ENCODE measurements around the gene SLC13A2.

DNA sequence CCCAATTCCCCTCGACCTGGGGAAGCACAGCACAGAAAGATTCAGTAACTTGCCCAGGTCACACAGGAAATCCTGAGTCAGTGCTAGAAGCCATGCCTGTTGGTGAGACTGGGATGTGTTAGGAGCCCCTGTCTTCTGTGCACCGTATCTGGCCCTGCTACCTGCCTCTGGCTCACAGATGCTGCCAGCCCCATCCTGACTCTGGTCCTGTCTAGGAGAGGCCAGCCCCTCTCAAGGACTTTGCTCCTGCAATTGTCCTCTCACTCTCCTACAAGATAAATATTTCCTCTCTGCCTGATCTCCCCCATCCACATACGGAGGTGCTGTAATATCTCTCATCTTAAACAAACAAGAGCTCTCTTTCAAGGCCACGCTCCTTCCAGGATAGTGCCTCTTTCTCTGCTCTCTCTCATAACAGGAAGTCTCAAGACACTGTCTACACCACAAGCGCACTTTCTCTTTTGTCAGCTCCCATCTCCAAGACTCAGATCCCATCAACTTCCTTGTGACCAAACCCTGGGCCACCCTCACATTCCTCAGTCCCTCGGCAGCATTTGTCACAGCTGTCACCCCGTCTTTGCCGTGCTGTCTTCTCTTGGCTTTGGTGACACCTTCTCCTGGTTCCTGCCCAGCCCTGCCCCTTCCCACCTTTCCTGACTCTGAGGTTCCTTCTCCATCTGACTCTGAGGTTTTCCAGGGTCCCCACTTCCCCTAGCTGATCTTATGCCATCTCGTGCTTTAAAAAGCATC, 1.9 kb downstream of the SLC13A2 start:
- no peak for TF ChIP-seq POLR2A (IDR thresholded peaks at IDR 0.05)
- TF ChIP-seq, protein P1, sequence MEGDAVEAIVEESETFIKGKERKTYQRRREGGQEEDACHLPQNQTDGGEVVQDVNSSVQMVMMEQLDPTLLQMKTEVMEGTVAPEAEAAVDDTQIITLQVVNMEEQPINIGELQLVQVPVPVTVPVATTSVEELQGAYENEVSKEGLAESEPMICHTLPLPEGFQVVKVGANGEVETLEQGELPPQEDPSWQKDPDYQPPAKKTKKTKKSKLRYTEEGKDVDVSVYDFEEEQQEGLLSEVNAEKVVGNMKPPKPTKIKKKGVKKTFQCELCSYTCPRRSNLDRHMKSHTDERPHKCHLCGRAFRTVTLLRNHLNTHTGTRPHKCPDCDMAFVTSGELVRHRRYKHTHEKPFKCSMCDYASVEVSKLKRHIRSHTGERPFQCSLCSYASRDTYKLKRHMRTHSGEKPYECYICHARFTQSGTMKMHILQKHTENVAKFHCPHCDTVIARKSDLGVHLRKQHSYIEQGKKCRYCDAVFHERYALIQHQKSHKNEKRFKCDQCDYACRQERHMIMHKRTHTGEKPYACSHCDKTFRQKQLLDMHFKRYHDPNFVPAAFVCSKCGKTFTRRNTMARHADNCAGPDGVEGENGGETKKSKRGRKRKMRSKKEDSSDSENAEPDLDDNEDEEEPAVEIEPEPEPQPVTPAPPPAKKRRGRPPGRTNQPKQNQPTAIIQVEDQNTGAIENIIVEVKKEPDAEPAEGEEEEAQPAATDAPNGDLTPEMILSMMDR (IDR thresholded peaks at IDR 0.05): no peak

All from sigmoid colon (tissue), 3 donors.